ENCODE results near the gene DENND1A. TPM values are rescaled to one million over a fixed set of nuclear protein-coding genes. Genes with fewer than 3 reads are reported as not detected.
"Not testable (repeated sequence)": the region's sequence is repeated elsewhere in the genome, so short reads cannot be mapped to it uniquely, and the experiment has no call there.

The DENND1A gene
- total RNA-seq, 2 donors from 2014 or later, result 18.9 to 26.8 TPM

DNA sequence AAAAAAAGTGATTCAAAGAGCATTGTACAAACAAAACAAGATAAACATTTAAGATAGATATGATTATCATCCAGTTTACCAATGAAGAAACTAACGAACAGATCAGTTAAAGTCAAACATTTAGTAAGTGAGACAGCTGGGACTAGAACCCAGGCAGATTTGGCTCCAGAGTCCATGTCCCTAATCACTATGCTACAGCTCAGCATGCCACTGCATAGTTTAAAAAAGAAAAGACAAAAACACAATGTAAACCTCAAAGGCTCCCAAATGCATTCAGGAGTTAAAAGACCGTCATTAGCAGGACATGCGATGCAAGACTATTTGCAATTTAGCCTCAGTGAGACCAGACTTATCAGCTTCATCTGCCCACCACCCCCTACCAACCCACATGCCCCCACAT is 36.8 kb downstream of the DENND1A start:
- no peak overlapping the region for H3K27ac ChIP-seq

DNA sequence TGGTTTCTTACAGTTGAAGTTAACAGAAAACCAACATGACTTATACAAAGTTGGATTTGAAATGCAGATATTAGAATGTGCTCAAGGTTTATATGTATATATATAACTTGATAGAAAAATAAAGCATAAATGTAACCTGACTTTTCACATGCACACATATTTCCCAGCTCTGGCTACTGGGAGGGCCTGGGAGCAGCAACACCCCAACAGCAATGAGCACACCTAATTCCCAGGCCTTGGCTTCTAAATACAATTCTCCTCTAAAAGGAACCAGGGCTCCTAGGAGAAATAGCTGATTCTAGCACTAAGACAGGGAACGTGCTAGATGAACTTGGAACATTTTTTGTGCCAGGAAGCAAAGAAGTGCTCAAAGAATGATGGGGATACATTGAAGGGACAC is 42.1 kb downstream of the DENND1A start:
- no peaks in the 10 kb centered on the region for H3K9me3 ChIP-seq
- TF ChIP-seq, protein P1, sequence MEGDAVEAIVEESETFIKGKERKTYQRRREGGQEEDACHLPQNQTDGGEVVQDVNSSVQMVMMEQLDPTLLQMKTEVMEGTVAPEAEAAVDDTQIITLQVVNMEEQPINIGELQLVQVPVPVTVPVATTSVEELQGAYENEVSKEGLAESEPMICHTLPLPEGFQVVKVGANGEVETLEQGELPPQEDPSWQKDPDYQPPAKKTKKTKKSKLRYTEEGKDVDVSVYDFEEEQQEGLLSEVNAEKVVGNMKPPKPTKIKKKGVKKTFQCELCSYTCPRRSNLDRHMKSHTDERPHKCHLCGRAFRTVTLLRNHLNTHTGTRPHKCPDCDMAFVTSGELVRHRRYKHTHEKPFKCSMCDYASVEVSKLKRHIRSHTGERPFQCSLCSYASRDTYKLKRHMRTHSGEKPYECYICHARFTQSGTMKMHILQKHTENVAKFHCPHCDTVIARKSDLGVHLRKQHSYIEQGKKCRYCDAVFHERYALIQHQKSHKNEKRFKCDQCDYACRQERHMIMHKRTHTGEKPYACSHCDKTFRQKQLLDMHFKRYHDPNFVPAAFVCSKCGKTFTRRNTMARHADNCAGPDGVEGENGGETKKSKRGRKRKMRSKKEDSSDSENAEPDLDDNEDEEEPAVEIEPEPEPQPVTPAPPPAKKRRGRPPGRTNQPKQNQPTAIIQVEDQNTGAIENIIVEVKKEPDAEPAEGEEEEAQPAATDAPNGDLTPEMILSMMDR (IDR thresholded peaks at IDR 0.05), result no peak
- TF ChIP-seq POLR2A (IDR thresholded peaks at IDR 0.05), result no peak
- TF ChIP-seq POLR2AphosphoS5 (IDR thresholded peaks at IDR 0.05), result no peak
- H3K4me3 ChIP-seq, result no peak overlapping the region
- intact Hi-C loops (cut with DNase I), result no loop called here
- H3K4me1 ChIP-seq (replicated peaks), result no peaks in the 10 kb centered on the region
- no peak overlapping the region for H3K27ac ChIP-seq
- no peak for DNase-seq (ENCODE audit: low spot score)
- WGBS, result 97% methylated on average over 1 of the region's 1 CpG
- H3K36me3 ChIP-seq, result no peaks in the 10 kb centered on the region
- no peaks in the 10 kb centered on the region for H3K27me3 ChIP-seq (replicated peaks; ENCODE audit: insufficient read depth)

More for the DNA sequence above, 36.8 kb downstream of the DENND1A start:
- intact Hi-C loops (cut with DNase I), result no loop called here
- no peak for DNase-seq (ENCODE audit: low spot score)
- Histone ChIP-seq H3K4me3 (no peak overlapping the region), H3K4me1 (replicated peaks) (no peaks in the 10 kb centered on the region), H3K27me3 (replicated peaks; ENCODE audit: insufficient read depth) (no peaks in the 10 kb centered on the region), H3K9me3 (no peaks in the 10 kb centered on the region), H3K36me3 (no peaks in the 10 kb centered on the region)
- 90% methylated on average over 3 of the region's 3 CpGs for WGBS
- TF ChIP-seq POLR2A (IDR thresholded peaks at IDR 0.05) (no peak), POLR2AphosphoS5 (IDR thresholded peaks at IDR 0.05) (no peak)
- TF ChIP-seq, protein P1 (IDR thresholded peaks at IDR 0.05), result no peak

DNA sequence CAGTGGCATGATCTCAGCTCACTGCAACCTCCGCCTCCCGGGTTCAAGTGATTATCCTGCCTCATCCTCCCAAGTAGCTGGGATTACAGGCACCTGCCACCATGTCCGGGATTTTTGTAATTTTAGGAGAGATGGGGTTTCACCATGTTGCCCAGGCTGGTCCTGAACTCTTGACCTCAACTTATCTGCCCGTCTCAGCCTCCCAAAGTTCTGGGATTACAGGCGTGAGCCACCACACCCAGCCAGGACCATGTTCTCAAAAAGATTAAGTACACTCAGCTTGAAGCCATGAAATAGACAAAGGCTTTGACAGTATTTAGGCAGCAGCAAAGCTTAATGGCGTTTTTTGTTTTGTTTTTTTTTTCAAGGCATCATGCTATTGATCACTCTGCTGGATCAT is 44.1 kb downstream of the DENND1A start:
- H3K36me3 ChIP-seq; H3K4me3 ChIP-seq; DNase-seq (ENCODE audit: low spot score); H3K27ac ChIP-seq; intact Hi-C loops (cut with DNase I); H3K4me1 ChIP-seq (replicated peaks); H3K27me3 ChIP-seq (replicated peaks; ENCODE audit: insufficient read depth); H3K9me3 ChIP-seq: not testable (repeated sequence)
- 98% methylated on average over 6 of the region's 6 CpGs for WGBS

DNA sequence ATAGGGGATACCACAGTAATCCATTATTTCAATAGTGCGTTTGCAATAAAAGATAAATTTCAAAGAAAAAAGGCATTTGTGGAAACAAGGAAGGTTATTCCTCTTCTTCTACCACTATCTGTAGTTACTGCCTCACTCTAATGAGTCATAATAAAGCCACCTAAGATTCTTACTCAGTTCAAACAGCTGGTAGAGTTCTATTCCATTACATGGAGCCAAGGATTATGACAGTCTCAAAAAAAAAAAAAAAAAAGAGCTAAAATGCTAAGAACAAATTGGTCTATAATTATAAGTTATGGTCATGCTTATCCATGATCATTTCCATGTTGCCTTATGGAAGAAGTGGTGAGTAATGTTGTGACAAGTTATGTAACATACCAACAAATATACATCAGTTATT is 46.3 kb downstream of the DENND1A start:
- Histone ChIP-seq H3K36me3 (no peaks in the 10 kb centered on the region), H3K9me3 (no peaks in the 10 kb centered on the region), H3K27ac (no peak overlapping the region), H3K27me3 (replicated peaks; ENCODE audit: insufficient read depth) (no peaks in the 10 kb centered on the region), H3K4me1 (replicated peaks) (no peaks in the 10 kb centered on the region), H3K4me3 (no peak overlapping the region)
- intact Hi-C loops (cut with DNase I), result no loop called here
- no peak for TF ChIP-seq POLR2AphosphoS5 (IDR thresholded peaks at IDR 0.05)
- no peak for TF ChIP-seq POLR2A (IDR thresholded peaks at IDR 0.05)
- TF ChIP-seq, protein P1 (IDR thresholded peaks at IDR 0.05), result no peak
- WGBS, result 91% methylated on average over 1 of the region's 1 CpG
- no peak for DNase-seq (ENCODE audit: low spot score)

DNA sequence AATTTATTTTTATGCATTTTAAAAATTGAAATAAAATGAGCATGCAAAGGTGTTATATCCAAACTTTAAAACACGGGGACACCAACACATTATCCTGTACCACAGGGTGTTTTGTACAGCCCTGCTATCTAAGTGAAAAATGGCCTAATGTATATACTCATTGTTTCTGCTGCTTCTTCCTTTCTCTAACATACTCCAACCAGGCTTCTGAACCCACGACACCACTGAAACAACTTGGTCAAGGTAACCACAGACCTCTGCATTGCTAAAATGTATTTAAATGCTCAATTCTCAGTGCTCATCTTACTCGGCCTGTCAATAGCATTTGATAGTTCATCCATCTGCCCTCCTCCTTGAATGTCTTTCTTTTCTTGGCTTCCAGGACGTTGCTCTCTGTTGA is 48.3 kb downstream of the DENND1A start:
- H3K36me3 ChIP-seq, result no peaks in the 10 kb centered on the region
- 95% methylated on average over 4 of the region's 4 CpGs for WGBS
- no peaks in the 10 kb centered on the region for H3K27me3 ChIP-seq (replicated peaks; ENCODE audit: insufficient read depth)
- TF ChIP-seq, protein P1 (IDR thresholded peaks at IDR 0.05), result no peak
- TF ChIP-seq POLR2A (IDR thresholded peaks at IDR 0.05) (no peak), POLR2AphosphoS5 (IDR thresholded peaks at IDR 0.05) (no peak)
- no peaks in the 10 kb centered on the region for H3K4me1 ChIP-seq (replicated peaks)
- intact Hi-C loops (cut with DNase I), result no loop called here
- H3K4me3 ChIP-seq, result no peak overlapping the region
- no peak overlapping the region for H3K27ac ChIP-seq
- H3K9me3 ChIP-seq, result no peaks in the 10 kb centered on the region
- DNase-seq (ENCODE audit: low spot score), result no peak
